ENCODE measurements around the gene MICAL2.

DNA sequence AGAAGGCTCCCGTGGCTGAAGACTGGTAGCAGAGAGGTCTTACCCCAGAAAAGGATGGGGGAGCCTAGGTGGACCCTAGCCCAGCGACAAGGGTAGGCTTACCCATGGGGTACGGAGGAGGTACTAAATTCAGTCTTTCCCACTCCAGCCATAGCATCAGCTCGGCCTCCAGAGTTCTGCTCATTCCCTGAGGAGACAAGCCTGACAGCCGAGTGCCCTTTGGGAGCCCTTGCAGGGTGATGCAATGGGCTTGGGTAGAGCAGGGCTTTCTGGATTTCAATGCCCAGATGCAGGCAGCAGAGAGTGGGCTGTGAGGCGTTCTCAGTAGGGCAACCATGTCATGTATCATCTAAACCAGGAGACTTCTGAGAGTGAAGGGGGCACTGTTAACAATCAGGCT, 124.7 kb downstream of the MICAL2 start:
- no peak for TF ChIP-seq EZH2phosphoT487 (IDR thresholded peaks at IDR 0.05; ENCODE audit: borderline replicate concordance, low read length)
- TF ChIP-seq, protein P1, sequence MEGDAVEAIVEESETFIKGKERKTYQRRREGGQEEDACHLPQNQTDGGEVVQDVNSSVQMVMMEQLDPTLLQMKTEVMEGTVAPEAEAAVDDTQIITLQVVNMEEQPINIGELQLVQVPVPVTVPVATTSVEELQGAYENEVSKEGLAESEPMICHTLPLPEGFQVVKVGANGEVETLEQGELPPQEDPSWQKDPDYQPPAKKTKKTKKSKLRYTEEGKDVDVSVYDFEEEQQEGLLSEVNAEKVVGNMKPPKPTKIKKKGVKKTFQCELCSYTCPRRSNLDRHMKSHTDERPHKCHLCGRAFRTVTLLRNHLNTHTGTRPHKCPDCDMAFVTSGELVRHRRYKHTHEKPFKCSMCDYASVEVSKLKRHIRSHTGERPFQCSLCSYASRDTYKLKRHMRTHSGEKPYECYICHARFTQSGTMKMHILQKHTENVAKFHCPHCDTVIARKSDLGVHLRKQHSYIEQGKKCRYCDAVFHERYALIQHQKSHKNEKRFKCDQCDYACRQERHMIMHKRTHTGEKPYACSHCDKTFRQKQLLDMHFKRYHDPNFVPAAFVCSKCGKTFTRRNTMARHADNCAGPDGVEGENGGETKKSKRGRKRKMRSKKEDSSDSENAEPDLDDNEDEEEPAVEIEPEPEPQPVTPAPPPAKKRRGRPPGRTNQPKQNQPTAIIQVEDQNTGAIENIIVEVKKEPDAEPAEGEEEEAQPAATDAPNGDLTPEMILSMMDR (conservative IDR thresholded peaks at IDR 0.05; ENCODE audit: low read depth, low read length): no peak
- no peak for TF ChIP-seq EZH2 (IDR thresholded peaks at IDR 0.05; ENCODE audit: low read length, unreplicated experiment)

Data from PC-3 (cell line).